GM12878 (cell line): Measurements from ENCODE around the gene RYR2. TPM values are rescaled to one million over a fixed set of nuclear protein-coding genes. Genes with fewer than 3 reads are reported as not detected.

Experiments used
- ATAC-seq: fragments of 200-7000 bp; cut with Tn5 transposase; 3 replicates; pipeline ENCODE4 v1.9.1; 2020; ENCODE audit warnings: mild to moderate bottlenecking, moderate library complexity
- BruUV-seq: library from RNA; stranded (reverse); fragments of 400-500 nt; replicated peaks from 2 replicates; lab custom pipeline; 2021; lab: Mats Ljungman, UMichigan
- CTCF ChIA-PET: fragments of 300-600 bp; sonication (Branson Sonifier 250); formaldehyde crosslinking; extraction: SDS; loops from one replicate; lab custom pipeline; 2021; ENCODE audit warnings: inconsistent platforms; lab: Yijun Ruan, JAX
- POLR2A ChIA-PET: fragments of 350-600 bp; formaldehyde crosslinking; extraction: SDS; loops from one replicate; lab custom pipeline; 2021; ENCODE audit warnings: inconsistent platforms; lab: Charles Lee
- RAD21 ChIA-PET: fragments of 300-600 bp; sonication (Branson Sonifier 250); formaldehyde crosslinking; loops from one replicate; lab custom pipeline; 2023; ENCODE audit warnings: antibody characterized with exemption; ENCODE audit not compliant: unreplicated experiment; lab: Charles Lee
- SMC1A ChIA-PET: fragments of 300-600 bp; sonication (Branson Sonifier 250); formaldehyde crosslinking; loops from one replicate; lab custom pipeline; 2023; ENCODE audit not compliant: unreplicated experiment, uncharacterized antibody; lab: Charles Lee
- DNase-seq: peaks from one replicate; pipeline ENCODE4 v3.0.0-alpha.2; 2011; ENCODE audit warnings: low read depth, low spot score
- FAIRE-seq: peaks from 3 replicates; lab custom pipeline; 2011; peaks lifted over from hg19 to GRCh38; lab: Jason Lieb, UNC
- H2AFZ ChIP-seq: 2 replicates; pipeline ENCODE4 v1.6.0; 2011; ENCODE audit warnings: low read depth, low read length, control low read depth; ENCODE audit not compliant: control insufficient read depth
- H3K27ac ChIP-seq: 2 replicates; pipeline ENCODE4 v1.5.1; 2011; ENCODE audit warnings: control low read depth; ENCODE audit not compliant: control insufficient read depth, insufficient read depth
- H3K27me3 ChIP-seq, 2 experiments: replicated peaks in 1 of 2; 2 replicates each; pipeline versions ENCODE4 v1.6.0 to v1.6.1; 2011; ENCODE audit warnings: low read length in 1 of 2; ENCODE audit not compliant: control insufficient read depth in 2 of 2, insufficient read depth in 2 of 2
- H3K36me3 ChIP-seq, 2 experiments: 2 replicates each; pipeline ENCODE4 v1.5.1; 2011; ENCODE audit warnings: low read length in 1 of 2; ENCODE audit not compliant: control insufficient read depth in 2 of 2, insufficient read depth in 2 of 2
- H3K4me1 ChIP-seq: 2 replicates; pipeline ENCODE4 v1.6.1; 2011; ENCODE audit warnings: mild to moderate bottlenecking, low read length, moderate library complexity, mixed read lengths; ENCODE audit not compliant: control insufficient read depth, insufficient read depth
- H3K4me2 ChIP-seq: 2 replicates; pipeline ENCODE4 v1.6.0; 2011; ENCODE audit warnings: control low read depth; ENCODE audit not compliant: control insufficient read depth, insufficient read depth
- H3K4me3 ChIP-seq: fragments of 200-600 bp; sonication (generic); 2 replicates; pipeline ENCODE4 v1.5.1; 2016
- H3K79me2 ChIP-seq: 2 replicates; pipeline ENCODE4 v1.6.0; 2011; ENCODE audit warnings: low read length; ENCODE audit not compliant: control insufficient read depth, insufficient read depth
- H3K9ac ChIP-seq: 2 replicates; pipeline ENCODE4 v1.8.0; 2011; ENCODE audit warnings: low read length, control low read depth, mixed read lengths; ENCODE audit not compliant: control insufficient read depth, insufficient read depth
- H3K9me3 ChIP-seq: replicated peaks from 3 replicates; pipeline ENCODE4 v1.5.1; 2011; ENCODE audit warnings: mild to moderate bottlenecking, low read length; ENCODE audit not compliant: control insufficient read depth, insufficient read depth
- H4K20me1 ChIP-seq: 2 replicates; pipeline ENCODE4 v1.6.0; 2011; ENCODE audit not compliant: control insufficient read depth, insufficient read depth
- ASH2L ChIP-seq: fragments of 300-600, 200-600 bp; sonication (generic); IDR thresholded peaks from 2 replicates; pipeline ENCODE4 v1.6.1; 2017; ENCODE audit warnings: low read depth, mild to moderate bottlenecking, borderline replicate concordance
- CBFB ChIP-seq: IDR thresholded peaks from 2 replicates; pipeline ENCODE4 v1.6.1; 2016; ENCODE audit warnings: antibody characterized with exemption, low read depth
- CREM ChIP-seq: IDR thresholded peaks from 2 replicates; pipeline ENCODE4 v1.6.1; 2014; ENCODE audit warnings: antibody characterized with exemption, low read depth
- HDGF ChIP-seq: fragments of 450-650 bp; IDR thresholded peaks from 2 replicates; pipeline ENCODE4 v1.6.1; 2016; ENCODE audit warnings: antibody characterized with exemption
- IKZF1 ChIP-seq: fragments of 450-650 bp; conservative IDR thresholded peaks from 2 replicates; pipeline ENCODE4 v1.6.1; 2017; ENCODE audit warnings: antibody characterized with exemption, mild to moderate bottlenecking
- LARP7 ChIP-seq: fragments of 450-650 bp; IDR thresholded peaks from 2 replicates; pipeline ENCODE4 v1.6.1; 2017; ENCODE audit warnings: mild to moderate bottlenecking
- MEF2A ChIP-seq: IDR thresholded peaks from 2 replicates; pipeline ENCODE4 v1.6.1; 2011; ENCODE audit warnings: low read depth, mild to moderate bottlenecking, low read length, moderate library complexity; ENCODE audit not compliant: insufficient read depth
- NFXL1 ChIP-seq: fragments of 450-650 bp; IDR thresholded peaks from 2 replicates; pipeline ENCODE4 v1.6.1; 2017; ENCODE audit warnings: antibody characterized with exemption, mild to moderate bottlenecking, borderline replicate concordance
- NFYB ChIP-seq: IDR thresholded peaks from 2 replicates; pipeline ENCODE4 v1.6.1; 2011; ENCODE audit warnings: low read depth, mild to moderate bottlenecking, low read length, improper control_type of control experiment, moderate library complexity; ENCODE audit not compliant: insufficient read depth
- PAX5 ChIP-seq: IDR thresholded peaks from 2 replicates; pipeline ENCODE4 v1.6.1; 2011; ENCODE audit warnings: low read depth, low read length, borderline replicate concordance
- POU2F2 ChIP-seq: IDR thresholded peaks from 3 replicates; pipeline ENCODE4 v1.6.1; 2011; ENCODE audit warnings: low read depth, mild to moderate bottlenecking, low read length, borderline replicate concordance
- SIX5 ChIP-seq: IDR thresholded peaks from 2 replicates; pipeline ENCODE4 v1.6.1; 2011; ENCODE audit warnings: mild to moderate bottlenecking, low read depth, low read length, moderate library complexity; ENCODE audit not compliant: severe bottlenecking
- SMAD5 ChIP-seq: IDR thresholded peaks from 2 replicates; pipeline ENCODE4 v1.6.1; 2016; ENCODE audit warnings: antibody characterized with exemption, low read depth
- TAF1 ChIP-seq: IDR thresholded peaks from 2 replicates; pipeline ENCODE4 v1.6.1; 2011; ENCODE audit warnings: mild to moderate bottlenecking, low read depth, low read length, borderline replicate concordance
- TCF3 ChIP-seq: IDR thresholded peaks from 2 replicates; pipeline ENCODE4 v1.6.1; 2012; ENCODE audit warnings: low read depth, mild to moderate bottlenecking, low read length, borderline replicate concordance; ENCODE audit not compliant: insufficient read depth
- ZNF217 ChIP-seq: fragments of 450-650 bp; IDR thresholded peaks from 2 replicates; pipeline ENCODE4 v1.6.1; 2017; ENCODE audit warnings: antibody characterized with exemption, mild to moderate bottlenecking
- WGBS: methylation state at CpG from one replicate; pipeline ENCODE4 v1.1.6; 2016; ENCODE audit warnings: low lambda C conversion rate; ENCODE audit not compliant: insufficient replicate concordance, insufficient coverage; ENCODE audit errors: missing lambda C conversion rate; 5-methylcytosine and 5-hydroxymethylcytosine counted together
- in situ Hi-C: fragments of 300-500 bp; cut with MboI; formaldehyde crosslinking; loops from 9 replicates; pipeline ENCODE4 v1.14.3; 2018; ENCODE audit warnings: mixed read lengths
- intact Hi-C: fragments of 100-400 bp; cut with micrococcal nuclease; formaldehyde crosslinking; loops from one replicate; pipeline ENCODE4 v1.14.2; 2022; ENCODE audit not compliant: unreplicated experiment
- polyA plus RNA-seq, 11 experiments: library from polyadenylated mRNA; depleted of rRNA in 4 of 11; unstranded in 6 of 11; stranded (reverse) in 5 of 11; fragments of >200 nt; fragmentation: Nextera tagmentation in 4 of 11; fragmentation: Illumina TruSeq in 1 of 11; extraction: Ambion mirVana in 4 of 11; extraction: Trizol in 1 of 11; gene quantifications; 1 replicate in 1 of 11; 2 replicates in 10 of 11; pipeline versions ENCODE4 v1.2.1 to v1.2.3, GENCODE V29; 2011 to 2016; ENCODE audit warnings: inconsistent platforms in 2 of 11, missing spikeins in 2 of 11, low read depth in 1 of 11
- total RNA-seq, 4 experiments: library from RNA; depleted of rRNA in 3 of 4; stranded (reverse); fragments of >200 nt in 3 of 4; fragmentation: Illumina TruSeq in 1 of 4; extraction: Trizol in 1 of 4; gene quantifications; 2 replicates each; pipeline versions ENCODE4 v1.2.1 to v1.2.3, GENCODE V29; 2013 to 2021
- TF ChIP-seq, protein P1 (sequence below): IDR thresholded peaks from 2 replicates; pipeline ENCODE4 v1.6.1; 2011; ENCODE audit warnings: mild to moderate bottlenecking, low read depth, low read length, moderate library complexity; ENCODE audit not compliant: insufficient replicate concordance
- TF ChIP-seq, protein P2 (sequence below): fragments of 450-650 bp; IDR thresholded peaks from 2 replicates; pipeline ENCODE4 v1.6.1; 2016; ENCODE audit warnings: mild to moderate bottlenecking, moderate library complexity, borderline replicate concordance

RYR2 gene
- total and polyA plus RNA-seq, 10 of the 15 experiments (the other 5 are each of a cell fraction or from before 2014, with no cell fraction given), result 0.01 to 0.04 TPM; not detected in 8

DNA sequence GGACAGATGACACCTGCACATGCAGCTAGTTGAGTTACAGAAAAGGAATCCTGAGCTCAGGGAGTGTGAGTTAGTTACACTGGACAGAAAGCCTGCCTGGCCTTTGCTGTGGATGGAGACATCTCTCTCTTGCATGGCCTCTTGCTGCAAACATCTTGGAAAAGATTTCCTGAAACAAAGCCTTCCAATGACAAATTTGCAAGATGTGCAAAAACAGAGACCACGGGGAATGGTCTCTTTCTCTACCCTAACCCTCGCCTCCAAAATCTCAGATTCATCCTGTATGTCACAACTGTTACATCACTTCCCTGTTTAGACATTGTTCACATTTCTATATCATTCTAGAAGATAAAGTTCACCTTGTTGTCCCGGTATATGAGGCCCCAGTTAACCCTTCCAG is 415.6 kb downstream of the RYR2 start (continued):
- TF ChIP-seq, protein P1, sequence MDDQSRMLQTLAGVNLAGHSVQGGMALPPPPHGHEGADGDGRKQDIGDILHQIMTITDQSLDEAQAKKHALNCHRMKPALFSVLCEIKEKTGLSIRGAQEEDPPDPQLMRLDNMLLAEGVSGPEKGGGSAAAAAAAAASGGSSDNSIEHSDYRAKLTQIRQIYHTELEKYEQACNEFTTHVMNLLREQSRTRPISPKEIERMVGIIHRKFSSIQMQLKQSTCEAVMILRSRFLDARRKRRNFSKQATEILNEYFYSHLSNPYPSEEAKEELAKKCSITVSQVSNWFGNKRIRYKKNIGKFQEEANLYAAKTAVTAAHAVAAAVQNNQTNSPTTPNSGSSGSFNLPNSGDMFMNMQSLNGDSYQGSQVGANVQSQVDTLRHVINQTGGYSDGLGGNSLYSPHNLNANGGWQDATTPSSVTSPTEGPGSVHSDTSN, result no peak
- TF ChIP-seq SMAD5, result no peak
- TF ChIP-seq, all 136 proteins: peak for 0

DNA sequence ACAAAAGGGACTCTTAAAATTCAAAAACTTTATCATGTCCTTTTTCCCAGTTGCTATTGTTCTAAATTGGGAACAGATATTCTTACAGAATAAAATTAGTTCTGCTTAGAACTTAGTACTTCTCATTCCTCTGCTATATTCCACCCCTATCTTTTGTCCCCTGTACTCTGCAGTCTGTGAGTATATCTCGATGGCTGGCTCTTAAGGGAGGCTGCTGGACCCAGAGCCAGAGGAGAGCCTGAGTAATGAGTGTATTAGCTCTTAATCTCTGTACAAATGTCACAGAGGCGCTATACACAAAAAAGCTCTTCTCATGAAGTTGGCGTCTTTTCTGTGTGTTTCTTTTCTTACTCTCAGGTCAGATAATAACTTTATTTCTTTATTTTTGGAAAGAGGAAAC is 425.3 kb downstream of the RYR2 start:
- H3K27ac ChIP-seq, result no peak overlapping the region
- no peak overlapping the region for H2AFZ ChIP-seq
- H3K4me3 ChIP-seq, result no peak overlapping the region
- FAIRE-seq (no peak), ATAC-seq (no peak), DNase-seq (no peak)
- H3K9ac ChIP-seq, result no peak overlapping the region
- H3K36me3 ChIP-seq, result no peaks in the 10 kb centered on the region
- BruUV-seq, result no TSS peak
- H4K20me1 ChIP-seq, result no peaks in the 10 kb centered on the region
- H3K79me2 ChIP-seq, result no peaks in the 10 kb centered on the region
- H3K27me3 ChIP-seq, result no peaks in the 10 kb centered on the region
- in situ Hi-C loops (no loop called here), intact Hi-C loops (no loop called here)
- H3K4me2 ChIP-seq, result no peak overlapping the region
- H3K9me3 ChIP-seq, result no peaks in the 10 kb centered on the region
- no peak for TF ChIP-seq HDGF
- no peak for TF ChIP-seq PAX5
- no peak for TF ChIP-seq SMAD5
- TF ChIP-seq CBFB, result no peak
- TF ChIP-seq TCF3, result no peak
- TF ChIP-seq ASH2L, result no peak
- TF ChIP-seq IKZF1, result no peak
- TF ChIP-seq CREM, result no peak
- TF ChIP-seq ZNF217, result no peak
- TF ChIP-seq TAF1, result no peak
- no peak for TF ChIP-seq NFYB
- TF ChIP-seq SIX5, result no peak
- TF ChIP-seq NFXL1, result no peak
- TF ChIP-seq POU2F2, result no peak
- TF ChIP-seq, protein P2, sequence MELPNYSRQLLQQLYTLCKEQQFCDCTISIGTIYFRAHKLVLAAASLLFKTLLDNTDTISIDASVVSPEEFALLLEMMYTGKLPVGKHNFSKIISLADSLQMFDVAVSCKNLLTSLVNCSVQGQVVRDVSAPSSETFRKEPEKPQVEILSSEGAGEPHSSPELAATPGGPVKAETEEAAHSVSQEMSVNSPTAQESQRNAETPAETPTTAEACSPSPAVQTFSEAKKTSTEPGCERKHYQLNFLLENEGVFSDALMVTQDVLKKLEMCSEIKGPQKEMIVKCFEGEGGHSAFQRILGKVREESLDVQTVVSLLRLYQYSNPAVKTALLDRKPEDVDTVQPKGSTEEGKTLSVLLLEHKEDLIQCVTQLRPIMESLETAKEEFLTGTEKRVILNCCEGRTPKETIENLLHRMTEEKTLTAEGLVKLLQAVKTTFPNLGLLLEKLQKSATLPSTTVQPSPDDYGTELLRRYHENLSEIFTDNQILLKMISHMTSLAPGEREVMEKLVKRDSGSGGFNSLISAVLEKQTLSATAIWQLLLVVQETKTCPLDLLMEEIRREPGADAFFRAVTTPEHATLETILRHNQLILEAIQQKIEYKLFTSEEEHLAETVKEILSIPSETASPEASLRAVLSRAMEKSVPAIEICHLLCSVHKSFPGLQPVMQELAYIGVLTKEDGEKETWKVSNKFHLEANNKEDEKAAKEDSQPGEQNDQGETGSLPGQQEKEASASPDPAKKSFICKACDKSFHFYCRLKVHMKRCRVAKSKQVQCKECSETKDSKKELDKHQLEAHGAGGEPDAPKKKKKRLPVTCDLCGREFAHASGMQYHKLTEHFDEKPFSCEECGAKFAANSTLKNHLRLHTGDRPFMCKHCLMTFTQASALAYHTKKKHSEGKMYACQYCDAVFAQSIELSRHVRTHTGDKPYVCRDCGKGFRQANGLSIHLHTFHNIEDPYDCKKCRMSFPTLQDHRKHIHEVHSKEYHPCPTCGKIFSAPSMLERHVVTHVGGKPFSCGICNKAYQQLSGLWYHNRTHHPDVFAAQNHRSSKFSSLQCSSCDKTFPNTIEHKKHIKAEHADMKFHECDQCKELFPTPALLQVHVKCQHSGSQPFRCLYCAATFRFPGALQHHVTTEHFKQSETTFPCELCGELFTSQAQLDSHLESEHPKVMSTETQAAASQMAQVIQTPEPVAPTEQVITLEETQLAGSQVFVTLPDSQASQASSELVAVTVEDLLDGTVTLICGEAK, result no peak
- no peak for TF ChIP-seq LARP7
- TF ChIP-seq MEF2A, result no peak
- 12% methylated on average over 3 of the region's 3 CpGs for WGBS
- RAD21 ChIA-PET, result no interaction called here
- SMC1A ChIA-PET, result interaction anchor here (0.6 to 0.9 kb wide), 2 partner anchors 11 to 1086 kb away, joined by 3 read pairs; no protein-coding TSS in a partner anchor
- CTCF ChIA-PET, result interaction anchor here (0.7 kb wide), 1 partner anchor 13 kb away, joined by 3 read pairs; no protein-coding TSS in a partner anchor
- H3K4me1 ChIP-seq, result no peaks in the 10 kb centered on the region
- POLR2A ChIA-PET, result no interaction called here
